ENCODE results near the gene MBD3L3. TPM values are rescaled to one million over a fixed set of nuclear protein-coding genes. Genes with fewer than 3 reads are reported as not detected.
"Not testable (repeated sequence)": the region's sequence is repeated elsewhere in the genome, so short reads cannot be mapped to it uniquely, and the experiment has no call there.

The MBD3L3 gene
- total RNA-seq, 1 donor from 2014 or later = not detected

DNA sequence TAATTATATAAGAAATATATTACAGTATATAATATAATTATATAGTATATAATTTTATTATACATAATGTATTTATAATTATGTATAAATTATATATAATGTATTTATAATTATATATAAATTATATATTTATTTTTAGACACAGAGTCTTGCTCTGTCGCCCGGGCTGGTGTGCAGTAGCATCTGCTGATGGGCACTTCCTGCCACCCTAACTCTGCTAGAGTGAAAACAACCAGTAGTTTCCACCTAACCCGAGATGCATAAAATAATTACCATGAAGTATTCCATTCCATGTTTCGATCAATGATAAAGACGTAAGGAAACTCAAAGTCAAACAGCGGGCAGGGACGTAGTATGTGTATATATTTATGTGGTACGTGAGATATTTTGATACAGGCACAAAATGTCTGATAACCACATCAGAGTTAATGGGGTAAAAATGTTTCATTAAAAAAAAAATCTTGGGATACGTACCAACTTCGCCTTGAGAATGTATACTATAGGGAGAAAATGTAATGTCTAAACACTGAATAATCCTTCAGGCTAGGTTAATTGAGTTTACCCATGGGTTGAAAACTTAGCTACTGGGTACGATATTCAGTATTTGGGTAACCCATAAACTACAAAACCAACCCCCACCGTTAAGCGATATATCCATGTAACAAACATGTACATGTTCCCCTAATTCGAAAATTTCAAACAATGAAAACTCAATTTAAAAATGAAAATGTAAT is 3.7 kb downstream of the MBD3L3 start:
- H3K4me3 Mint-ChIP-seq (ENCODE audit: low read depth); intact Hi-C loops (cut with micrococcal nuclease); H3K4me1 Mint-ChIP-seq (ENCODE audit: low read depth); H3K27ac Mint-ChIP-seq; DNase-seq (ENCODE audit: low spot score); H3K9me3 Mint-ChIP-seq; H3K36me3 Mint-ChIP-seq (ENCODE audit: low read depth); H3K27me3 Mint-ChIP-seq (ENCODE audit: low read depth): not testable (repeated sequence)

DNA sequence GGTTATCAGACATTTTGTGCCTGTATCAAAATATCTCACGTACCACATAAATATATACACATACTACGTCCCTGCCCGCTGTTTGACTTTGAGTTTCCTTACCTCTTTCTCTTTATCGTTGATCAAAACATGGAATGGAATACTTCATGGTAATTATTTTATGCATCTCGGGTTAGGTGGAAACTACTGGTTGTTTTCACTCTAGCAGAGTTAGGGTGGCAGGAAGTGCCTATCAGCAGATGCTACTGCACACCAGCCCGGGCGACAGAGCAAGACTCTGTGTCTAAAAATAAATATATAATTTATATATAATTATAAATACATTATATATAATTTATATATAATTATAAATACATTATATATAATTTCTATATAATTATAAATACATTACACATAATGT is 5.6 kb downstream of the MBD3L3 start:
- H3K9me3 Mint-ChIP-seq; H3K27me3 Mint-ChIP-seq (ENCODE audit: low read depth); H3K36me3 Mint-ChIP-seq (ENCODE audit: low read depth); H3K27ac Mint-ChIP-seq; intact Hi-C loops (cut with micrococcal nuclease); DNase-seq (ENCODE audit: low spot score); H3K4me3 Mint-ChIP-seq (ENCODE audit: low read depth); H3K4me1 Mint-ChIP-seq (ENCODE audit: low read depth): not testable (repeated sequence)

DNA sequence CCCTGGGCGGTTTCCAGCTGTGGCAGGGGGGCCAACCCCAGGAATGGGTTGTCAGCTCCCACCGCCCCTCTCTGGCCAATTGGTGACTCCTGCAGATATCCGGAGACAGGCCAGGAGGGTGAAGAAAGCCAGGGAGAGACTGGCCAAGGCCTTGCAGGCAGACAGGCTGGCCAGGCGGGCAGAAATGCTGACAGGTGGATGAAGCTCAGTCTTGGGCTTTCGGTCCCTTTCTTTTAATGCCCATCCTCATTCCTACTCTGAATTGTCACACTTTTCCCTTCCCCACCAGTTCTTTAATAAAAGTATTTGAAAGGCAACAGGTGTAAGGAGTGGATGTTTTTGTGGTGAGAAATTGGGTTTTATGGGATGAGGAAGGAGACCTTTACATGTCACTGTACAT is 7.1 kb downstream of the MBD3L3 start:
- intact Hi-C loops (cut with micrococcal nuclease); DNase-seq (ENCODE audit: low spot score); H3K36me3 Mint-ChIP-seq (ENCODE audit: low read depth): not testable (repeated sequence)

DNA sequence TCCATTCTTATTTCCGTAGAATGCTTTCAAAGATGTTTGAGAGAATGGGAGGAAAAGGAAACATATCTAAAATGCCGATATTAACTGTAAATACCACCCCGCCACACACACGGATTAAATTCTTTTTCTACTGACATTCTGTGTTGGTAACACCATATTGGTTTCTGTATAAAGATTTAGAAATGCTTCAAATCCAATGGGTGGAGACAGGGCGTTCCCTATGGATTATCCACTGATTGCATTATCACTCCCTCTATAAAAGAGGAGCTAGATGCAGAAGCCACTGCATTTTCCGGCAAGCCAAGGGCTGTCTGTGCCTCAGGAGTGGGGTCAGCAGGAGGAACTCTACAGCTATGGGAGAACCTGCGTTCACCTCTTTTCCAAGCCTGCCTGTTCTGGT is 9.5 kb downstream of the MBD3L3 start, which contains the start of gene MBD3L2:
TSS of gene MBD3L2 (plus strand) at position 301 of the 400 bp plus-strand sequence. CDS start at position 354, 53 bp downstream.
- DNase-seq (ENCODE audit: low spot score); H3K4me1 Mint-ChIP-seq (ENCODE audit: low read depth); H3K36me3 Mint-ChIP-seq (ENCODE audit: low read depth); intact Hi-C loops (cut with micrococcal nuclease); H3K27ac Mint-ChIP-seq; H3K27me3 Mint-ChIP-seq (ENCODE audit: low read depth); H3K4me3 Mint-ChIP-seq (ENCODE audit: low read depth); H3K9me3 Mint-ChIP-seq: not testable (repeated sequence)

More for the DNA sequence above, 7.1 kb downstream of the MBD3L3 start:
- H3K27me3 Mint-ChIP-seq (ENCODE audit: low read depth); H3K9me3 Mint-ChIP-seq; H3K27ac Mint-ChIP-seq; H3K4me1 Mint-ChIP-seq (ENCODE audit: low read depth); H3K4me3 Mint-ChIP-seq (ENCODE audit: low read depth): not testable (repeated sequence)

DNA sequence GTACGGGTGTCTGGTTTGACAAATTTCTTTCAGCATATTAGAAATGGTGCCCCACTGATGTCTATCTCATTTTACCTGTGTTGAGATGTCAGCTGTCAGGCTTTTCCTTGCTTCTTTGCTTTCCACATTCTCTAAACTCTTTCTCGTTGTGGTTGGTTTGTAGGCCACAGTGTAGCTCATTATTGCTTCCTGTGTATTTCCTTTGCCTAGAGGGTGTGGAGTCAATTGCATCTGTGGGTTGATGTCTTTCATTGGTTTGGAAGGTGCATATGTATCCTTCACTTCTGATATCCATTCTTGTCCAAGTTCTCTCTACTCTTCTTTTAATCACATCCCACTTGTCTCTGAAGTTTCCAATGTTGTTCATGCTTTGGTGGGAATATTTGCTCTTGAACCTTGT is 16.9 kb downstream of the MBD3L3 start:
- H3K36me3 Mint-ChIP-seq (ENCODE audit: low read depth); intact Hi-C loops (cut with micrococcal nuclease); DNase-seq (ENCODE audit: low spot score); H3K27ac Mint-ChIP-seq; H3K27me3 Mint-ChIP-seq (ENCODE audit: low read depth); H3K9me3 Mint-ChIP-seq; H3K4me3 Mint-ChIP-seq (ENCODE audit: low read depth); H3K4me1 Mint-ChIP-seq (ENCODE audit: low read depth): not testable (repeated sequence)

DNA sequence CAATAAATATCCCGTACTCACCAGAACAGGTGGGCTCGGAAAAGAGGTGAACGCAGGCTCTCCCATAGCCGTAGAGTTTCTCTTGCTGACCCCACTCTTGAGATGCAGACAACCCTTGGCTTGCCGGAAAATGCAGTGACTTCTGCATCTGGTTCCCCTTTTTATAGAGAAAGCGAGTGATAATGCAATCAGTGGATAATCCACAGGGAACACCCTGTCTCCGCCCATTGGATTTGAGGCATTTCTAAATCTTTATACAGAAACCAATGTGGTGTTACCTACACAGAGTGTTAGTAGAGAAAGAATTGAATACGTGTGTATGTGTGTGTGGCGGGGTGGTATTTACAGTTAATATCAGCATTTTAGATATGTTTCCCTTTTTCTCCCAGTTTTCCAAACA is 18.4 kb downstream of the MBD3L3 start, which contains the start of gene MBD3L4:
TSS of gene MBD3L4 (minus strand) at position 101 of the 400 bp plus-strand sequence. CDS start at position 66, 35 bp downstream.
- H3K4me1 Mint-ChIP-seq (ENCODE audit: low read depth); H3K27ac Mint-ChIP-seq; intact Hi-C loops (cut with micrococcal nuclease); H3K27me3 Mint-ChIP-seq (ENCODE audit: low read depth); H3K9me3 Mint-ChIP-seq; H3K4me3 Mint-ChIP-seq (ENCODE audit: low read depth); H3K36me3 Mint-ChIP-seq (ENCODE audit: low read depth); DNase-seq (ENCODE audit: low spot score): not testable (repeated sequence)

DNA sequence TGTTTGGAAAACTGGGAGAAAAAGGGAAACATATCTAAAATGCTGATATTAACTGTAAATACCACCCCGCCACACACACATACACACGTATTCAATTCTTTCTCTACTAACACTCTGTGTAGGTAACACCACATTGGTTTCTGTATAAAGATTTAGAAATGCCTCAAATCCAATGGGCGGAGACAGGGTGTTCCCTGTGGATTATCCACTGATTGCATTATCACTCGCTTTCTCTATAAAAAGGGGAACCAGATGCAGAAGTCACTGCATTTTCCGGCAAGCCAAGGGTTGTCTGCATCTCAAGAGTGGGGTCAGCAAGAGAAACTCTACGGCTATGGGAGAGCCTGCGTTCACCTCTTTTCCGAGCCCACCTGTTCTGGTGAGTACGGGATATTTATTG is 28.2 kb downstream of the MBD3L3 start, which contains the start of gene MBD3L5:
TSS of gene MBD3L5 (plus strand) at position 301 of the 400 bp plus-strand sequence. CDS start at position 335, 34 bp downstream.
- H3K9me3 Mint-ChIP-seq; H3K27ac Mint-ChIP-seq; DNase-seq (ENCODE audit: low spot score); H3K27me3 Mint-ChIP-seq (ENCODE audit: low read depth); H3K36me3 Mint-ChIP-seq (ENCODE audit: low read depth); intact Hi-C loops (cut with micrococcal nuclease); H3K4me1 Mint-ChIP-seq (ENCODE audit: low read depth); H3K4me3 Mint-ChIP-seq (ENCODE audit: low read depth): not testable (repeated sequence)

DNA sequence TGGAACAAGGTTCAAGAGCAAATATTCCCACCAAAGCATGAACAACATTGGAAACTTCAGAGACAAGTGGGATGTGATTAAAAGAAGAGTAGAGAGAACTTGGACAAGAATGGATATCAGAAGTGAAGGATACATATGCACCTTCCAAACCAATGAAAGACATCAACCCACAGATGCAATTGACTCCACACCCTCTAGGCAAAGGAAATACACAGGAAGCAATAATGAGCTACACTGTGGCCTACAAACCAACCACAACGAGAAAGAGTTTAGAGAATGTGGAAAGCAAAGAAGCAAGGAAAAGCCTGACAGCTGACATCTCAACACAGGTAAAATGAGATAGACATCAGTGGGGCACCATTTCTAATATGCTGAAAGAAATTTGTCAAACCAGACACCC is 29.7 kb downstream of the MBD3L3 start:
- DNase-seq (ENCODE audit: low spot score); H3K27ac Mint-ChIP-seq; H3K27me3 Mint-ChIP-seq (ENCODE audit: low read depth); intact Hi-C loops (cut with micrococcal nuclease); H3K36me3 Mint-ChIP-seq (ENCODE audit: low read depth); H3K4me3 Mint-ChIP-seq (ENCODE audit: low read depth); H3K4me1 Mint-ChIP-seq (ENCODE audit: low read depth); H3K9me3 Mint-ChIP-seq: not testable (repeated sequence)

DNA sequence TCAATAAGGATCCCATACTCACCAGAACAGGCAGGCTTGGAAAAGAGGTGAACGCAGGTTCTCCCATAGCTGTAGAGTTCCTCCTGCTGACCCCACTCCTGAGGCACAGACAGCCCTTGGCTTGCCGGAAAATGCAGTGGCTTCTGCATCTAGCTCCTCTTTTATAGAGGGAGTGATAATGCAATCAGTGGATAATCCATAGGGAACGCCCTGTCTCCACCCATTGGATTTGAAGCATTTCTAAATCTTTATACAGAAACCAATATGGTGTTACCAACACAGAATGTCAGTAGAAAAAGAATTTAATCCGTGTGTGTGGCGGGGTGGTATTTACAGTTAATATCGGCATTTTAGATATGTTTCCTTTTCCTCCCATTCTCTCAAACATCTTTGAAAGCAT is 37.1 kb downstream of the MBD3L3 start, which contains the start of gene MBD3L2B:
TSS of gene MBD3L2B (minus strand) at position 101 of the 400 bp plus-strand sequence. CDS start at position 67, 34 bp downstream.
- H3K9me3 Mint-ChIP-seq; H3K27me3 Mint-ChIP-seq (ENCODE audit: low read depth); DNase-seq (ENCODE audit: low spot score); H3K4me3 Mint-ChIP-seq (ENCODE audit: low read depth); H3K4me1 Mint-ChIP-seq (ENCODE audit: low read depth); H3K27ac Mint-ChIP-seq; H3K36me3 Mint-ChIP-seq (ENCODE audit: low read depth); intact Hi-C loops (cut with micrococcal nuclease): not testable (repeated sequence)

DNA sequence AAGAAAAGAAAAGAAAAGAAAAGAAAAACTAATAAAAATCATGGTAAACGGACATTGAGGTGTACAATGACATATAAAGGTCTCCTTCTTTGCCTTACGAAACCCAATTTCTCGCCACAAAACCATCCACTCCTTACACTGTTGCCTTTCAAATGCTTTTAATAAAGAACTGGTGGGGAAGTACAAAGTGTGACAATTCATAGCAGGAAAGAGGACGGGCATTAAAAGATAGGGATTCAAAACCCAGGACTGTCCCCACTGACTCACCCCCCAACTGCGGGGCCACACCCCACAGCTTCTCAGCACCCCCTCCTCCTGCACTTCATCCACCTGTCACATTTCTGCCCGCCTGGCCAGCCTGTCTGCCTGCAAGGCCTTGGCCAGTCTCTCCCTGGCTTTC is 39.6 kb downstream of the MBD3L3 start:
- H3K4me1 Mint-ChIP-seq (ENCODE audit: low read depth) = peaks cover 7% of the 10 kb centered on the region
- H3K36me3 Mint-ChIP-seq (ENCODE audit: low read depth) = no peaks in the 10 kb centered on the region
- intact Hi-C loops (cut with micrococcal nuclease) = no loop called here
- no peak for DNase-seq (ENCODE audit: low spot score)
- H3K27me3 Mint-ChIP-seq (ENCODE audit: low read depth) = no peaks in the 10 kb centered on the region
- peaks cover 1% of the 10 kb centered on the region for H3K9me3 Mint-ChIP-seq
- no peak overlapping the region for H3K4me3 Mint-ChIP-seq (ENCODE audit: low read depth)
- H3K27ac Mint-ChIP-seq = no peak overlapping the region

DNA sequence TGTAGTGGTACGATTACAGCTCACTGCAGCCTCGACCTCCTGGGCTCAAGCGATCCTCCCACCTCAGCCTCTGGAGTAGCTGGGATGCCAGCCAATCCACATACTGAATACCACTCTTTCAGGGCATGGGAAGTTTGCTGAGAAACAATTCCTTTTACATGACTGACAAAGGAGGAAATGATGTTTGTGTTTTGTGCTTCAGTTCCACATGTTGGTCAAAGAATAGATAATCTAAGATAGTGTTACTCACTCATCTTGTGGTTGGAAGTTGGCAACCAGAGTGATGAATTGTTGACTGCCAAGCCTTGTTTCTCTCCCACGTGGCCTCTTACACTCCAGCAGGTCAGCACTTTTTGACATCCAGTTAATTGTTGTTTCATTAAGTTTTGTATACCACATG is 44.8 kb downstream of the MBD3L3 start:
- peaks cover 32% of the 10 kb centered on the region for H3K4me1 Mint-ChIP-seq (ENCODE audit: low read depth)

DNA sequence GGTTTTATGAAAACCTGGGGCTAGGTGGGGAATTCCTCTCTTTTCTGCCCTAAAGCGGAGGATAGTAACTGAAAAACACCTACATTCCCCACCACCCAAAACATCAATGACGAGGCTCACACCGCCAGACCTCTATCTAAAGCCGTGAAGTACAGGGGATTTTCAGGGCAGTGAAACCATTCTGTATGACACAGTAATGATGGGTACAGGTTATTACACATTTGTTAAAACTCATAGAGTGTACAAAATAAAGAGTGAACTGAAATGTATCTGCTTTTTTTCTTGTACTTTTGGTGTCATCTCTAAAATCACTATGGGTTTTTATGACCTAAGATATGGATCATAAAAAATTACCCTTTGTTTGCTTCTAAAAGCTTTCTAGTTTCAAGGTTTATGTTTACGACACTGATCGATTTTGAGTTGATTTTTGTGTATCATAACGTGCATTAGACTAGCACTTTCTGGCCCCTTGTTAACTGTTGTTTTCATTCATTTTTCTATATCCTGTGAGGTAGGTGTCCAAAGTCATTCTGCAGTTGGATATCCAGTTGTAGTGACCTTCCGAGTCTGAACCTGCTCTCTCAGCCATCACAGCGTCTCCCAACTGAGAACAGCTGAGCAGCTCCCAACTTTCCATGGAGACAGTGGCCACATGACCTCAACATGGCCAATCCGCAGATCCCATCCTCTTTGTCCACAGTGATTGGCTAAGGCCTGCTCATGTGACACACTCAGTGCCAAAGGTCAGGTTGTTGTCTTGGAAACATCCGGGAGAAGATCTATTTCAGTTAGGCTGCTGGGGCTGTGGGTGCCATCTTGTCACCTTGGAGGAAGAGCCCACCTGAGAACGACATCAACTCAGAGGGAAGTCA is 47.5 kb downstream of the MBD3L3 start:
- intact Hi-C loops (cut with micrococcal nuclease) = no loop called here
- Mint-ChIP-seq H3K27ac (peak overlapping the region; percentile 78), H3K9me3 (peaks cover 8% of the 10 kb centered on the region), H3K36me3 (ENCODE audit: low read depth) (no peaks in the 10 kb centered on the region), H3K4me3 (ENCODE audit: low read depth) (no peak overlapping the region), H3K27me3 (ENCODE audit: low read depth) (no peaks in the 10 kb centered on the region), H3K4me1 (ENCODE audit: low read depth) (peaks cover 38% of the 10 kb centered on the region)
- DNase-seq (ENCODE audit: low spot score) = no peak

More for the DNA sequence above, 44.8 kb downstream of the MBD3L3 start:
- no peaks in the 10 kb centered on the region for H3K27me3 Mint-ChIP-seq (ENCODE audit: low read depth)
- no peak for DNase-seq (ENCODE audit: low spot score)
- peak overlapping the region; percentile 62 for H3K27ac Mint-ChIP-seq
- no peaks in the 10 kb centered on the region for H3K36me3 Mint-ChIP-seq (ENCODE audit: low read depth)
- no peak overlapping the region for H3K4me3 Mint-ChIP-seq (ENCODE audit: low read depth)
- intact Hi-C loops (cut with micrococcal nuclease) = no loop called here
- H3K9me3 Mint-ChIP-seq = peaks cover 8% of the 10 kb centered on the region

DNA sequence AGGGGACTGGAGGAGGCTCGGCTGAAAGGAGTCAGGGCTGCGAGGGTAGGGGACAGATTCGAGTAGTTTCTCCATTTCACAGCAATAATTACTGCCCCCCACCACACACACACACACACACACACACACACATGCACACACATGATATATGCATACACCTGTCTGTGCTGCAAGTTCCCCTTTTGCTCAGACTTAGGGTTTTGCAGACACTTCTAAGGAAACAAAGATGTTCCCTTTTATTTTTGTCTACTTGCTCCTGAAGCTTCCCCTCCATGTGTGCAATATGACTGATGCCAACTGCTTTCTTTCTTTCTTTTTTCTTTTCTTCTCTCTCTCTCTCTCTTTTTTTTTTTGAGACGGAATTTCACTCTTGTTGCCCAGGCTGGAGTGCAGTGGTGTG is 50.6 kb downstream of the MBD3L3 start:
- peaks cover 5% of the 10 kb centered on the region for H3K9me3 Mint-ChIP-seq
- peaks cover 27% of the 10 kb centered on the region for H3K4me1 Mint-ChIP-seq (ENCODE audit: low read depth)
- DNase-seq (ENCODE audit: low spot score) = no peak
- H3K27ac Mint-ChIP-seq = no peak overlapping the region
- no peaks in the 10 kb centered on the region for H3K27me3 Mint-ChIP-seq (ENCODE audit: low read depth)
- no peak overlapping the region for H3K4me3 Mint-ChIP-seq (ENCODE audit: low read depth)
- no peaks in the 10 kb centered on the region for H3K36me3 Mint-ChIP-seq (ENCODE audit: low read depth)
- intact Hi-C loops (cut with micrococcal nuclease) = no loop called here
